OCI-LY7 (cell line): ENCODE measurements around the gene BNIPL. TPM values are rescaled to one million over a fixed set of nuclear protein-coding genes. Genes with fewer than 3 reads are reported as not detected.

ENCODE experiments used
- BruUV-seq: library from RNA; stranded (reverse); fragments of 400-500 nt; replicated peaks from 2 replicates; lab custom pipeline; 2021; lab: Mats Ljungman, UMichigan
- CTCF ChIA-PET: fragments of 300-600 bp; sonication (Branson Sonifier 250); formaldehyde crosslinking; loops from one replicate; lab custom pipeline; 2022; ENCODE audit warnings: antibody characterized with exemption; ENCODE audit not compliant: unreplicated experiment; lab: Charles Lee
- POLR2A ChIA-PET: fragments of 300-600 bp; sonication (Branson Sonifier 250); formaldehyde crosslinking; loops from one replicate; lab custom pipeline; 2022; ENCODE audit warnings: antibody characterized with exemption; lab: Charles Lee
- DNase-seq: peaks from one replicate; pipeline ENCODE4 v3.0.0-alpha.2; 2015; ENCODE audit warnings: low spot score
- H2AFZ ChIP-seq: fragments of 200-600 bp; sonication (generic), shearing (Covaris generic); 2 replicates; pipeline ENCODE4 v1.6.1; 2014; ENCODE audit warnings: mild to moderate bottlenecking, antibody characterized with exemption, low read length, moderate library complexity
- H3K27ac ChIP-seq: fragments of 200-600 bp; sonication (generic); 2 replicates; pipeline ENCODE4 v1.5.1; 2014; ENCODE audit warnings: mixed run types, low read depth, mild to moderate bottlenecking, moderate library complexity, low read length, inconsistent platforms; ENCODE audit not compliant: poor library complexity, severe bottlenecking
- H3K36me3 ChIP-seq: fragments of 200-600 bp; sonication (generic); 2 replicates; pipeline ENCODE4 v1.6.1; 2014; ENCODE audit warnings: mild to moderate bottlenecking, antibody characterized with exemption, low read length, moderate library complexity, mixed read lengths; ENCODE audit not compliant: insufficient read depth
- H3K4me1 ChIP-seq: fragments of 200-600 bp; sonication (generic); 2 replicates; pipeline ENCODE4 v1.5.1; 2014; ENCODE audit warnings: mild to moderate bottlenecking, low read length; ENCODE audit not compliant: insufficient read depth, poor library complexity, severe bottlenecking
- H3K4me2 ChIP-seq: fragments of 200-600 bp; sonication (generic); 2 replicates; pipeline ENCODE4 v1.6.1; 2014; ENCODE audit warnings: mild to moderate bottlenecking, low read length
- H3K4me3 ChIP-seq: fragments of 200-600 bp; sonication (generic); 2 replicates; pipeline ENCODE4 v1.5.1; 2014; ENCODE audit warnings: mild to moderate bottlenecking, low read depth, low read length; ENCODE audit not compliant: poor library complexity, severe bottlenecking
- H3K79me2 ChIP-seq: fragments of 200-600 bp; sonication (generic); 2 replicates; pipeline ENCODE4 v1.6.1; 2016; ENCODE audit warnings: low read depth, mild to moderate bottlenecking, low read length, moderate library complexity, mixed read lengths; ENCODE audit not compliant: insufficient read depth
- H3K9me2 ChIP-seq: fragments of 200-600 bp; sonication (generic); 2 replicates; pipeline ENCODE4 v1.6.1; 2016; ENCODE audit warnings: mild to moderate bottlenecking, low read length, mixed read lengths; ENCODE audit not compliant: insufficient read depth
- H3K9me3 ChIP-seq: fragments of 200-600 bp; sonication (generic); 2 replicates; pipeline ENCODE4 v1.6.1; 2014; ENCODE audit warnings: mild to moderate bottlenecking, mixed run types, low read length, mixed read lengths
- H4K20me1 ChIP-seq: fragments of 200-600 bp; sonication (generic); 2 replicates; pipeline ENCODE4 v1.6.1; 2014; ENCODE audit warnings: mild to moderate bottlenecking, antibody characterized with exemption, low read length, moderate library complexity, mixed read lengths; ENCODE audit not compliant: insufficient read depth
- CTCF ChIP-seq: fragments of 200-600 bp; sonication (generic); conservative IDR thresholded peaks from 2 replicates; pipeline ENCODE4 v1.5.1; 2014; ENCODE audit warnings: mild to moderate bottlenecking, antibody characterized with exemption, low read length, moderate library complexity, mixed read lengths
- EZH2phosphoT487 ChIP-seq: fragments of 200-600 bp; sonication (generic); IDR thresholded peaks from 2 replicates; pipeline ENCODE4 v1.6.1; 2018; ENCODE audit warnings: low read depth, borderline replicate concordance, mild to moderate bottlenecking, mixed run types, antibody characterized with exemption, low read length, moderate library complexity, mixed read lengths
- intact Hi-C: fragments of 100-400 bp; cut with micrococcal nuclease; formaldehyde crosslinking; loops from one replicate; pipeline ENCODE4 v1.10.0; 2022; ENCODE audit not compliant: unreplicated experiment
- total RNA-seq, 2 experiments: library from RNA; depleted of rRNA in 1 of 2; stranded (reverse); fragments of >200 nt in 1 of 2; shearing (Covaris generic) in 1 of 2; gene quantifications; 2 replicates each; pipeline ENCODE4 v1.2.3, GENCODE V29; 2014 to 2022

BNIPL gene
- total RNA-seq, 2 experiments from 2014 or later: 0.74 to 1.6 TPM

- POLR2A ChIA-PET: no interaction called here
- H3K4me1 ChIP-seq: no peaks in the 10 kb centered on the region
- no peak overlapping the region for H3K4me3 ChIP-seq
- CTCF ChIA-PET: no interaction called here
- H3K27ac ChIP-seq: no peak overlapping the region
- no peak overlapping the region for H2AFZ ChIP-seq
- TF ChIP-seq EZH2phosphoT487: no peak
- TF ChIP-seq CTCF: no peak
- BruUV-seq: no TSS peak
- DNase-seq: no peak
- peaks cover 55% of the 10 kb centered on the region for H3K36me3 ChIP-seq
- no peaks in the 10 kb centered on the region for H3K79me2 ChIP-seq
- H3K9me3 ChIP-seq: no peaks in the 10 kb centered on the region
- H3K9me2 ChIP-seq: no peaks in the 10 kb centered on the region
- H3K4me2 ChIP-seq: no peak overlapping the region
- intact Hi-C loops: no loop called here
- H4K20me1 ChIP-seq: no peaks in the 10 kb centered on the region
These were observed 4.2 kb upstream of the BNIPL start for GRCh38 chr1:151032164-151032563.

- no peak overlapping the region for H3K4me2 ChIP-seq
- ChIA-PET CTCF (no interaction called here), POLR2A (no interaction called here)
- H3K4me3 ChIP-seq: no peak overlapping the region
- no peaks in the 10 kb centered on the region for H3K4me1 ChIP-seq
- no peaks in the 10 kb centered on the region for H3K79me2 ChIP-seq
- intact Hi-C loops: no loop called here
- BruUV-seq: TSS peak; percentile 65
- H2AFZ ChIP-seq: no peak overlapping the region
- peaks cover 34% of the 10 kb centered on the region for H3K36me3 ChIP-seq
- TF ChIP-seq EZH2phosphoT487 (no peak), CTCF (no peak)
- H3K27ac ChIP-seq: no peak overlapping the region
- H3K9me3 ChIP-seq: no peaks in the 10 kb centered on the region
- no peaks in the 10 kb centered on the region for H4K20me1 ChIP-seq
- H3K9me2 ChIP-seq: no peaks in the 10 kb centered on the region
- no peak for DNase-seq
These were observed 1.2 kb upstream of the BNIPL start for GRCh38 chr1:151035167-151035566.

DNA sequence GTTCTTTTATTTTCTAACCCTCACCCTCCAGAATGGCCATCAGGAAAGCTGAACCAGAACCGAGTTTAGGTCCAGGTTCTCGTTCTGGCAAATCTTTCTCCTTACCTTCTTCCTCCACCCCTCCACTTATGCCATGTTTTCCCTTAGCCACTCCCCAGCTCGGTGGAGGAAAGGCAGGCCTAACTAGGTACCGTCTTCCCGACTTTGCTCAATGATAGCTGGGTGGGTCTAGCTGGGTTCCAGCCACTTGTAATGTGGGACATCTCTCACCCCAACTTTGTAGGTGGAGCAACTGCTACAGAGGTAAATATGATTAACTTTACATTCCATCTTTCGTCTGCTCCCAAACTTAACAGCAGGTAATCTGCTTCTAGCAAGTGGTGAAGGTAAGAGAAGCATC, 646 bp downstream of the BNIPL start:
- Histone ChIP-seq H3K36me3 (peaks cover 20% of the 10 kb centered on the region), H3K79me2 (no peaks in the 10 kb centered on the region), H3K4me3 (no peak overlapping the region), H3K9me2 (no peaks in the 10 kb centered on the region), H4K20me1 (no peaks in the 10 kb centered on the region), H3K9me3 (no peaks in the 10 kb centered on the region), H2AFZ (no peak overlapping the region), H3K4me1 (no peaks in the 10 kb centered on the region), H3K27ac (no peak overlapping the region), H3K4me2 (no peak overlapping the region)
- intact Hi-C loops: no loop called here
- no peak for TF ChIP-seq CTCF
- TF ChIP-seq EZH2phosphoT487: no peak
- ChIA-PET CTCF (no interaction called here), POLR2A (interaction anchor here (0.6 to 1.5 kb wide), 3 partner anchors 9 to 71 kb away, joined by 3 read pairs; no protein-coding TSS in a partner anchor)
- no TSS peak for BruUV-seq
- no peak for DNase-seq
